HUES64 (cell line): ENCODE data around the gene PCDHB6.
"Not testable (repeated sequence)": the region's sequence is repeated elsewhere in the genome, so short reads cannot be mapped to it uniquely, and the experiment has no call there.

Experiments
- H3K27ac ChIP-seq: 2 replicates; pipeline ENCODE4 v1.7.0; 2013; ENCODE audit warnings: low read depth, low read length, inconsistent platforms
- H3K27me3 ChIP-seq: 2 replicates; pipeline ENCODE4 v1.6.1; 2013; ENCODE audit warnings: mild to moderate bottlenecking, low read length; ENCODE audit not compliant: insufficient read depth
- H3K36me3 ChIP-seq: 2 replicates; pipeline ENCODE4 v1.6.1; 2013; ENCODE audit warnings: mild to moderate bottlenecking, low read length; ENCODE audit not compliant: insufficient read depth
- H3K4me1 ChIP-seq: 2 replicates; pipeline ENCODE4 v1.6.1; 2013; ENCODE audit warnings: mild to moderate bottlenecking, low read length, moderate library complexity; ENCODE audit not compliant: insufficient read depth
- H3K4me3 ChIP-seq: 2 replicates; pipeline ENCODE4 v1.5.1; 2013; ENCODE audit warnings: mild to moderate bottlenecking, low read length, moderate library complexity
- H3K9ac ChIP-seq: 2 replicates; pipeline ENCODE4 v1.6.1; 2013; ENCODE audit warnings: mild to moderate bottlenecking, low read depth, low read length
- H3K9me3 ChIP-seq: 2 replicates; pipeline ENCODE4 v1.6.1; 2013; ENCODE audit warnings: low read depth, low read length; ENCODE audit not compliant: insufficient read depth
- WGBS: fragments of 150-250, 120-280 bp; methylation state at CpG from one replicate; pipeline ENCODE4 v1.1.7; 2013; ENCODE audit warnings: missing lambda C conversion rate; 5-methylcytosine and 5-hydroxymethylcytosine counted together

The PCDHB6 gene

DNA sequence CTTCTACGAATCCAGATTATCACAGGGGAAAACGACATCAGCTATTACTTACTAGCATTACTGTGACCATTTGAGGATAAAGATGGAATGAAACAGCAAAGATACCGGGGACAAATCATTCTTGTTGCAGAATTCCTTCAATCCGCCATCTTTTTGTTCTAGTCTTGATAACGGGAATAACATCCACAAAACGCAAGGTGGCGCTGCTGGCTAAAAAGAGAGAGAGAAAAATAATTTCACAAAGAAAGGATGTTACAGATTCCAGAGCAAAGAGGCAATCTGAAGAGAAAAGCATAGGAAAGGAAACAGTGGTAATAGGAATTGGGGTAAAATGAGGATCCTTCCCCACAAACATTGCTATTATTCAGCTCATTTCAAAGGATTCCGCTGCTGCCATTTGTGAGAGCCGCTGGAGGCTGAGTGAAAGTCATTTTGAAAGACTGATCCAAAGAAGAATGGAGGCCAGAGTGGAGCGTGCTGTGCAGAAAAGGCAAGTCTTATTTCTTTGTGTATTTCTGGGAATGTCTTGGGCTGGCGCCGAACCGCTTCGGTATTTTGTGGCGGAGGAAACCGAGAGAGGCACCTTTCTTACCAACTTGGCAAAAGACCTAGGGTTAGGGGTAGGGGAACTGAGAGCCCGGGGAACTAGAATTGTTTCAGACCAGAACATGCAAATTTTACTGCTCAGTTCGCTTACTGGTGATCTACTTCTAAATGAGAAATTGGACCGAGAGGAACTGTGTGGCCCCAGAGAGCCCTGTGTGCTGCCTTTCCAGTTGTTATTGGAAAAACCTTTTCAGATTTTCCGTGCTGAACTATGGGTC is 22.7 kb downstream of the PCDHB6 start, which contains the start of gene PCDHB7:
Gene PCDHB7 (plus strand): TSS at position 264 of the 824 bp plus-strand sequence. CDS start 192 bp downstream, at position 456.
- Histone ChIP-seq H3K4me1 (no peaks in the 10 kb centered on the region), H3K27ac (no peak within 1 kb of the TSS), H3K36me3 (no peaks in the 10 kb centered on the region), H3K27me3 (no peaks in the 10 kb centered on the region), H3K4me3 (no peak within 1 kb of the TSS), H3K9ac (no peak within 1 kb of the TSS), H3K9me3 (0 out of 2 replicates have a peak, but pooled peaks cover 2% of the 10 kb centered on the region)
- 75% methylated on average over 19 of the region's 20 CpGs for WGBS

DNA sequence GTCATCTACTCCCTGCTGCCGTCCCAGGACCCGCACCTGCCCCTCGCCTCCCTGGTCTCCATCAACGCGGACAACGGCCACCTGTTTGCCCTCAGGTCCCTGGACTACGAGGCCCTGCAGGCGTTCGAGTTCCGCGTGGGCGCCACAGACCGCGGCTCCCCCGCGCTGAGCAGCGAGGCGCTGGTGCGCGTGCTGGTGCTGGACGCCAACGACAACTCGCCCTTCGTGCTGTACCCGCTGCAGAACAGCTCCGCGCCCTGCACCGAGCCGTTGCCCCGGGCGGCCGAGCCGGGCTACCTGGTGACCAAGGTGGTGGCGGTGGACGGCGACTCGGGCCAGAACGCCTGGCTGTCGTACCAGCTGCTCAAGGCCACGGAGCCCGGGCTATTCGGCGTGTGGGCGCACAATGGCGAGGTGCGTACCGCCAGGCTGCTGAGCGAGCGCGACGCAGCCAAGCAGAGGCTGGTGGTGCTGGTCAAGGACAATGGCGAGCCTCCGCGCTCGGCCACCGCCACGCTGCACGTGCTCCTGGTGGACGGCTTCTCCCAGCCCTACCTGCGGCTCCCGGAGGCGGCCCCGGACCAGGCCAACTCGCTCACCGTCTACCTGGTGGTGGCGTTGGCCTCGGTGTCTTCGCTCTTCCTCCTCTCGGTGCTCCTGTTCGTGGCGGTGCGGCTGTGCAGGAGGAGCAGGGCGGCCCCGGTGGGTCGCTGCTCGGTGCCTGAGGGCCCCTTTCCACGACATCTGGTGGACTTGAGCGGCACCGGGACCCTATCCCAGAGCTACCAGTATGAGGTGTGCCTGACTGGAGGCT is 24.6 kb downstream of the PCDHB6 start:
- not testable (repeated sequence) for H3K9me3 ChIP-seq, H3K27me3 ChIP-seq, H3K36me3 ChIP-seq, H3K4me1 ChIP-seq, H3K27ac ChIP-seq, H3K9ac ChIP-seq, H3K4me3 ChIP-seq
- WGBS: 96% methylated on average over 76 of the region's 79 CpGs

DNA sequence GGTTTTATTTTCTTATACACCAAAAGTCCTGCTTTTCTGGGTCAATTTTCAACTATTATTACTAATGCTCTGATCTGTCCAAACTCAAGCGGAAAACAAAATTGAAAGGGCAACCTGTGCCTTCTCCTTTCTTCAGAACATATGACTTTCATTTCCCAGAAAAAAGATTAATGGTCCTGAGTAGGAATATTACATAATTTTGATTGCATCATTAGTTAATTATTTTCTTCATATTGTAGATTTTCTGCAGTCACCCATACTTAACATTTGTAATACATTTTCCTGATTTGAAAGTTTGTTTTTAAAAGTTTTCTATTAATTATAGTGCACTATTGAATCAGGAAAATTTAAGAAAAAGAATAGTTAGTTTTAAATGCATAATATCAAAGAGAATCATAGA is 26.1 kb downstream of the PCDHB6 start:
- 92% methylated on average over 1 of the region's 1 CpG for WGBS
- Histone ChIP-seq H3K9ac (no peak overlapping the region), H3K4me1 (no peaks in the 10 kb centered on the region), H3K9me3 (no peaks in the 10 kb centered on the region), H3K27me3 (no peaks in the 10 kb centered on the region), H3K36me3 (no peaks in the 10 kb centered on the region), H3K27ac (no peak overlapping the region), H3K4me3 (no peak overlapping the region)

DNA sequence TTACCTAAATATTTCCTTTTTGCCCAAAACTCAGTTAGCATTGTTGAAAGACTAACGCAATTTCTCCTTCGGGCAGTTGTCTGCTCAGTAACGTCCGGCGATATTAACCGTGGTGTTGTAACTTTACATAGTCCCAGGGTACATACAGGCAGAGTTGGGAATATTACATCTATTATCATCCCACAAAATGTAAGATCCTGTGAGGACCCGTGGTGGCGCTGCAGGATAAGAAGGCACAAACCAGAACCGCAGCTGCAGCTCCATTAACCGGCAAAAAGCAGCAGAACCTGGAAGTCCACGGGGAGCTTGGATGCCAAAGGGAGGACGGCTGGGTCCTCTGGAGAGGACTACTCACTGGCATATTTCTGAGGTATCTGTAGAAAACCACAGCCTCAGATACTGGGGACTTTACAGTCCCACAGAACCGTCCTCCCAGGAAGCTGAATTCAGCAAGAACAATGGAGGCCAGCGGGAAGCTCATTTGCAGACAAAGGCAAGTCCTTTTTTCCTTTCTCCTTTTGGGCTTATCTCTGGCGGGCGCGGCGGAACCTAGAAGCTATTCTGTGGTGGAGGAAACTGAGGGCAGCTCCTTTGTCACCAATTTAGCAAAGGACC is 27.8 kb downstream of the PCDHB6 start, which contains the start of gene PCDHB8:
Gene PCDHB8 (plus strand): TSS at position 214 of the 615 bp plus-strand sequence. CDS start 245 bp downstream, at position 459.
- not testable (repeated sequence) for H3K36me3 ChIP-seq, H3K9me3 ChIP-seq, H3K27me3 ChIP-seq, H3K27ac ChIP-seq, H3K9ac ChIP-seq, H3K4me1 ChIP-seq
- H3K4me3 ChIP-seq: peak within 1 kb of the TSS; percentile 29; the same call in 1 of the 2 replicates
- 82% methylated on average over 13 of the region's 18 CpGs for WGBS

DNA sequence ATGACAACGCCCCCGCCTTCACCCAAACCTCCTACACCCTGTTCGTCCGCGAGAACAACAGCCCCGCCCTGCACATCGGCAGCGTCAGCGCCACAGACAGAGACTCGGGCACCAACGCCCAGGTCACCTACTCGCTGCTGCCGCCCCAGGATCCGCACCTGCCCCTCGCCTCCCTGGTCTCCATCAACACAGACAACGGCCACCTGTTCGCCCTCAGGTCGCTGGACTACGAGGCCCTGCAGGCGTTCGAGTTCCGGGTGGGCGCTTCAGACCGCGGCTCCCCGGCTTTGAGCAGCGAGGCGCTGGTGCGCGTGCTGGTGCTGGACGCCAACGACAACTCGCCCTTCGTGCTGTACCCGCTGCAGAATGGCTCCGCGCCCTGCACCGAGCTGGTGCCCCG is 29.5 kb downstream of the PCDHB6 start:
- H3K9me3 ChIP-seq, H3K27me3 ChIP-seq, H3K9ac ChIP-seq, H3K36me3 ChIP-seq, H3K4me3 ChIP-seq, H3K4me1 ChIP-seq, H3K27ac ChIP-seq: not testable (repeated sequence)
- 95% methylated on average over 26 of the region's 39 CpGs for WGBS

DNA sequence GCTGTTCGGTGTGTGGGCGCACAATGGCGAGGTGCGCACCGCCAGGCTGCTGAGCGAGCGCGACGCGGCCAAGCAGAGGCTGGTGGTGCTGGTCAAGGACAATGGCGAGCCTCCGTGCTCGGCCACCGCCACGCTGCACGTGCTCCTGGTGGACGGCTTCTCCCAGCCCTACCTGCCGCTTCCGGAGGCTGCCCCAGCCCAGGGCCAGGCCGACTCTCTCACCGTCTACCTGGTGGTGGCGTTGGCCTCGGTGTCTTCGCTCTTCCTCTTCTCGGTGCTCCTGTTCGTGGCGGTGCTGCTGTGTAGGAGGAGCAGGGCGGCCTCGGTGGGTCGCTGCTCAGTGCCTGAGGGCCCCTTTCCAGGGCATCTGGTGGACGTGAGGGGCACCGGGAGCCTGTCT is 30.0 kb downstream of the PCDHB6 start:
- not testable (repeated sequence) for H3K4me3 ChIP-seq, H3K36me3 ChIP-seq, H3K9me3 ChIP-seq, H3K27me3 ChIP-seq, H3K4me1 ChIP-seq, H3K27ac ChIP-seq, H3K9ac ChIP-seq
- 94% methylated on average over 30 of the region's 32 CpGs for WGBS

DNA sequence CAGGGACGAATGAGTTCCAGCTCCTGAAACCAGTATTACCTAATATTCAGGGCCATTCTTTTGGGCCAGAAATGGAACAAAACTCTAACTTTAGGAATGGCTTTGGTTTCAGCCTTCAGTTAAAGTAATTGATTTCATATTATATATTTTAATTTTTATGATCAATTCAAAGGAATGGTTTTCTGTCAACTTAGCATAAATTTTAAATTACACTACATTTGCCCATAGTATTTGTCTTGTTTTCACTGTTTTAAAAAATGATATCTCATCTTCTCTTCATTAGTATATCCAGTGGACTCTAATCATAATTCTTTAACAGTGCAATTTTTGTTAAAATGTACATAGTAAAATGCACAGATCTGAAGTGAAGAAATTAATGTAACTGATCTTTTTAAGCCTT is 30.5 kb downstream of the PCDHB6 start:
- Histone ChIP-seq H3K36me3 (no peaks in the 10 kb centered on the region), H3K9me3 (peaks cover 7% of the 10 kb centered on the region; the same call in 1 of the 2 replicates), H3K9ac (no peak overlapping the region), H3K27me3 (no peaks in the 10 kb centered on the region), H3K27ac (no peak overlapping the region), H3K4me1 (no peaks in the 10 kb centered on the region), H3K4me3 (no peak overlapping the region)
- whole genome bisulfite sequencing: 98% methylated on average over 1 of the region's 1 CpG

DNA sequence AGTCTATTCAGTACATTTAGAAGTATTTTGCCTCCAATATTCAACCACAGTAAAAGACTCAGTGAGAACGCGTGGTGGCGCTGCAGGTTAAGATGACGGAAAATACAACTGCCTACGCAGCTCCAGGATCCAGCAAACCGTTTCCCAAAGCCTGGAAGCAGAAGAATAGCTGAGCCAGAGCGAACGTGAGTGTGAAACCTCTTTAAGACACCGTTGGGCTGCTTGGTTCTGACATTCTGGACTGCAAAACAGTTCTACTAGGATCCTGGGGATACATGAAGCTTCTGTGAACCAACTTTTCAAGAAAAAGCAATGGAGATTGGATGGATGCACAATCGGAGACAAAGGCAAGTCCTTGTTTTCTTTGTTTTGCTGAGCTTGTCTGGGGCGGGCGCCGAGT is 32.4 kb downstream of the PCDHB6 start, which contains the start of gene PCDHB16:
Gene PCDHB16 (plus strand): TSS at position 140 of the 400 bp plus-strand sequence. CDS start 173 bp downstream, at position 313.
- no peak within 1 kb of the TSS for H3K27ac ChIP-seq
- no peaks in the 10 kb centered on the region for H3K27me3 ChIP-seq
- H3K4me1 ChIP-seq: no peaks in the 10 kb centered on the region
- H3K9ac ChIP-seq: peak within 1 kb of the TSS; percentile 66
- peak within 1 kb of the TSS; percentile 55 for H3K4me3 ChIP-seq
- peaks cover 7% of the 10 kb centered on the region; the same call in 1 of the 2 replicates for H3K9me3 ChIP-seq
- no peaks in the 10 kb centered on the region for H3K36me3 ChIP-seq
- 44% methylated on average over 13 of the region's 13 CpGs for WGBS

DNA sequence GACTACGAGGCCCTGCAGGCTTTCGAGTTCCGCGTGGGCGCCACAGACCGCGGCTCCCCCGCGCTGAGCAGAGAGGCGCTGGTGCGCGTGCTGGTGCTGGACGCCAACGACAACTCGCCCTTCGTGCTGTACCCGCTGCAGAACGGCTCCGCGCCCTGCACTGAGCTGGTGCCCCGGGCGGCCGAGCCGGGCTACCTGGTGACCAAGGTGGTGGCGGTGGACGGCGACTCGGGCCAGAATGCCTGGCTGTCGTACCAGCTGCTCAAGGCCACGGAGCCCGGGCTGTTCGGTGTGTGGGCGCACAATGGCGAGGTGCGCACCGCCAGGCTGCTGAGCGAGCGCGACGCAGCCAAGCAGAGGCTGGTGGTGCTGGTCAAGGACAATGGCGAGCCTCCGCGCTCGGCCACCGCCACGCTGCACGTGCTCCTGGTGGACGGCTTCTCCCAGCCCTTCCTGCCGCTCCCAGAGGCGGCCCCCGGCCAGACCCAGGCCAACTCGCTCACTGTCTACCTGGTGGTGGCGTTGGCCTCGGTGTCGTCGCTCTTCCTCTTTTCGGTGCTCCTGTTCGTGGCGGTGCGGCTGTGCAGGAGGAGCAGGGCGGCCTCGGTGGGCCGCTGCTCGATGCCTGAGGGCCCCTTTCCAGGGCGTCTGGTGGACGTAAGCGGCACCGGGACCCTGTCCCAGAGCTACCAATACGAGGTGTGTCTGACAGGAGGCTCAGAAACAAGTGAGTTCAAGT is 34.4 kb downstream of the PCDHB6 start:
- not testable (repeated sequence) for H3K4me1 ChIP-seq, H3K4me3 ChIP-seq
- WGBS: 94% methylated on average over 36 of the region's 69 CpGs

DNA sequence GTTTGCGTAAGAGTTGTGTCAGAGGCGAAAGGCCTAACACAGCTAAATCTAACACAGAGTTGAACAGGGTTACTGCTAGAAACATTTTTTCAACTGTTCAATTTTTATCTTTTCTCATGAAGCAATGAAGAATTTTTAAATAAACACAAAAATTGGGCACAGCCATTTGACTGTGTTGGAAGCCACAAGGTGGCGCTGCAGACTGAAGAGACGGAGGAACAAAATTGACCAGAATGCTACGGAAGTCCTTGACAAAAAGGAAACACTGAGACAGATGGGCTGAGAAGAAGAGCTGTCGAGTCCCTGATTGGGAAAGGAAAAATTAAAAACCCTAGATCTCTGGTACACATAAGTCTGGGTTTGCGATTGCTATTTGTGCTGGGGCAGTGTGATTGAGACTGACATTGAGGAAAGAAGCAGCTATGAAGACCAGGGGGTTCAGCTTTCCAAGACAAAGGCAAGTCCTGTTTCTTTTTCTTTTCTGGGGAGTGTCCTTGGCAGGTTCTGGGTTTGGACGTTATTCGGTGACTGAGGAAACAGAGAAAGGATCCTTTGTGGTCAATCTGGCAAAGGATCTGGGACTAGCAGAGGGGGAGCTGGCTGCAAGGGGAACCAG is 37.1 kb downstream of the PCDHB6 start, which contains the start of gene PCDHB9:
Gene PCDHB9 (plus strand): TSS at position 265 of the 616 bp plus-strand sequence. CDS start 158 bp downstream, at position 423.
- no peaks in the 10 kb centered on the region for H3K4me1 ChIP-seq
- no peaks in the 10 kb centered on the region for H3K27me3 ChIP-seq
- H3K9ac ChIP-seq: no peak within 1 kb of the TSS
- WGBS: 51% methylated on average over 7 of the region's 9 CpGs
- H3K4me3 ChIP-seq: no peak within 1 kb of the TSS
- H3K9me3 ChIP-seq: peaks cover 7% of the 10 kb centered on the region; the same call in 1 of the 2 replicates
- no peaks in the 10 kb centered on the region for H3K36me3 ChIP-seq
- H3K27ac ChIP-seq: no peak within 1 kb of the TSS

More for the DNA sequence above, 34.4 kb downstream of the PCDHB6 start:
- not testable (repeated sequence) for H3K36me3 ChIP-seq, H3K27me3 ChIP-seq, H3K9me3 ChIP-seq, H3K27ac ChIP-seq, H3K9ac ChIP-seq
